Activated naive CD8-positive, alpha-beta T cell (primary cell): ENCODE results near the gene DHX32.

Experiments
- H3K27ac Mint-ChIP-seq: one replicate; pipeline ENCODE4 v1.8.0; 2021; ENCODE audit warnings: mixed read lengths
- H3K27me3 Mint-ChIP-seq: one replicate; pipeline ENCODE4 v1.8.0; 2021; ENCODE audit warnings: mixed read lengths
- H3K36me3 Mint-ChIP-seq: one replicate; pipeline ENCODE4 v1.8.0; 2021; ENCODE audit warnings: mixed read lengths
- H3K4me1 Mint-ChIP-seq: one replicate; pipeline ENCODE4 v1.8.0; 2021; ENCODE audit warnings: low read depth, mixed read lengths
- H3K4me3 Mint-ChIP-seq: one replicate; pipeline ENCODE4 v1.8.0; 2021; ENCODE audit warnings: mild to moderate bottlenecking, mixed read lengths
- H3K9me3 Mint-ChIP-seq: one replicate; pipeline ENCODE4 v1.8.0; 2021; ENCODE audit warnings: low read depth, mixed read lengths

DHX32 gene

DNA sequence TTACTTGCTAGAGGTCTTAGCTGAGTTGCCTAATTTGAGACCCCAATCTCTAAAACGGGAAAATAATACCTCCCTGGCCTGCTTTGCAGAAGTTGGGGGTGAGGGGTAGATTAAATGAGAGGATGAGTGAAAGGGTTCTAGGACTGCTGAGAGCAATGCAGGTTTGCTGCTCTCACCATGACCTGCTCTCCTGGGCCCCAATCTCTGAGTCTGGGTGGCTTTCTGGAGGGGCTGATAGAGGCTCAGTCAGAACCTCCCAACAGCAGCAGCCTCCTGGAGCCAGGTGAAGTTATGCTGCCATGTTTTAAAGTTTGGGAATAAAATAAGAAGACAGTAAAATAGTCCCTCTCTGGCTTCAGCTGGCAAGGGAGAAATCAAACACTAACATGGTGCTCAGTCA, 65.3 kb downstream of the DHX32 start:
- no peaks in the 10 kb centered on the region for H3K9me3 Mint-ChIP-seq
- H3K4me3 Mint-ChIP-seq, result no peak overlapping the region
- H3K27me3 Mint-ChIP-seq, result no peaks in the 10 kb centered on the region
- peaks cover 20% of the 10 kb centered on the region for H3K36me3 Mint-ChIP-seq
- H3K27ac Mint-ChIP-seq, result no peak overlapping the region
- H3K4me1 Mint-ChIP-seq, result peaks cover 7% of the 10 kb centered on the region

DNA sequence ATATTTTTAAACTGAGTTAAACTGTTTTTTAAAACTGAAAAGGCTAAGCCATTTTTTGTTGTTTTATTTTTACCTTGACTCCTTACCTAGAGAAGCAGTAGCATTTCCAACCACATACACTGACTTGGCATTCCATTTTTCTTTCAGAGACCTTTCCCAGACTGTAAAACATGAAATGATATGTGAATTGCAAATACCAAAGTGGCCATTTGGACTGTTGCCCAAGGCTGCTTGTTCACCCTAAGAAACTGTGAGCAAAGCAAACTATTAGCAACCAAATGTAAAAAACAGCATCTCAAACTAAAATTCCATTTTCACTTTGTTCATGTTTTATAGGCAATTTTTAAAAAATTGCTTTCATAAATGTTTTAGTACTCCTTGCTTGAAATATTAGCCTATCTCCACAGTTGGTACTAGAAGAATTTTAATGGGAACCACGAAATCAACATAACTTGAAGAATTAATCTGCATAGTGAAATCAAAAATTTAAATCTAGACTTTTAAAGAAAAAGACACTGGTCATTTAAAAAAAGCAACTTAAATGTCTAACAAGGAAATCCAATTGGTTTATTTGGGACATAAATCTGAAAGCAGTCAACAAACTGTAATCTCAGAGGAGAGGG, 68.9 kb downstream of the DHX32 start:
- H3K36me3 Mint-ChIP-seq, result peaks cover 27% of the 10 kb centered on the region
- no peaks in the 10 kb centered on the region for H3K27me3 Mint-ChIP-seq
- no peak overlapping the region for H3K27ac Mint-ChIP-seq
- no peak overlapping the region for H3K4me3 Mint-ChIP-seq
- peaks cover 4% of the 10 kb centered on the region for H3K4me1 Mint-ChIP-seq
- no peaks in the 10 kb centered on the region for H3K9me3 Mint-ChIP-seq

GRCh38 chr10:125811251-125811650, 69.8 kb downstream of the DHX32 start:
- Mint-ChIP-seq H3K27ac (no peak overlapping the region), H3K27me3 (no peaks in the 10 kb centered on the region), H3K9me3 (no peaks in the 10 kb centered on the region), H3K36me3 (peaks cover 35% of the 10 kb centered on the region), H3K4me3 (no peak overlapping the region), H3K4me1 (peaks cover under 1% of the 10 kb centered on the region)

DNA sequence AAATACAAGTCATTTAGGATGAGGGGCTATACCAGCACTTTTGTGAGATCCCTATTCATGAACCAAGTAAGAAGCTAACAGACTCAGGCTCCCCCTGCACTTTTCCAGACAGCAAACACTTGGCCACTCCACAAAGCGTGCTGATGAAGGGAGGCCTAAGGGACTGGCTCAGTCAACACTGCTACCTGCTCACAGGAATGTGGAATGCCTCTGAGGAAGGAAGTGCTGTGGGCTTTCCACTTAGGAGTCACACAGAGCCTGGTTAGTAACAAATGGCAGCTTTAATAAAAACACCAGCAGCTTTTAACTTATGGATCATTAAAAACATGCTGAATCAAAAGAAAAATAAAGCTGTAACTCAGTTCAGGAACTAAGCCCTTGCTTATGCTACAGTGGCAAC, 73.0 kb downstream of the DHX32 start:
- Mint-ChIP-seq H3K36me3 (peaks cover 20% of the 10 kb centered on the region), H3K4me1 (no peaks in the 10 kb centered on the region), H3K27ac (no peak overlapping the region), H3K4me3 (no peak overlapping the region), H3K27me3 (no peaks in the 10 kb centered on the region), H3K9me3 (no peaks in the 10 kb centered on the region)

- H3K36me3 Mint-ChIP-seq, result peaks cover 11% of the 10 kb centered on the region
- no peaks in the 10 kb centered on the region for H3K9me3 Mint-ChIP-seq
- H3K4me3 Mint-ChIP-seq, result no peak overlapping the region
- H3K27ac Mint-ChIP-seq, result no peak overlapping the region
- no peaks in the 10 kb centered on the region for H3K4me1 Mint-ChIP-seq
- H3K27me3 Mint-ChIP-seq, result no peaks in the 10 kb centered on the region
Measured at GRCh38 chr10:125802739-125803138, 78.4 kb downstream of the DHX32 start.

- no peaks in the 10 kb centered on the region for H3K27me3 Mint-ChIP-seq
- no peaks in the 10 kb centered on the region for H3K9me3 Mint-ChIP-seq
- H3K4me1 Mint-ChIP-seq, result no peaks in the 10 kb centered on the region
- no peak overlapping the region for H3K27ac Mint-ChIP-seq
- H3K4me3 Mint-ChIP-seq, result no peak overlapping the region
- peaks cover 9% of the 10 kb centered on the region for H3K36me3 Mint-ChIP-seq
Measured at GRCh38 chr10:125802131-125802530, 79.0 kb downstream of the DHX32 start.

DNA sequence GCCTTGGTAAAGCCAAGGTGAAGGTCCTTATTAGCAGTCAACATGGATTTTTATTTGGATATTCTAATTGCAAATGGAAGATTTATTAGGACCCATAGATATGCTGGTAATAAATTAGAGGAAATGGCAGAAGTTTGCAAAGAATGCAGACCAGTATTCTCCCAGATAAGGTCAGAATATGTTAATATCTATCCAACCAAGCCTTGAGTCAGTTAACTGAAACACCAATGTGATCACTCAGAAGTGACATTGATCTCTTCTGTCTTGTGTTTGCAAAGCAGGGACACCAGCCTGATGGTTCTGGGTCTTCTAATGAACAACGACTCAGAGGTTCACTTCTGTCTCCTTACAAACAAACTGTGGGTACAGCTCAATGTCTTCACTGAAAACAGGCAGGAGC, 79.5 kb downstream of the DHX32 start:
- no peak overlapping the region for H3K27ac Mint-ChIP-seq
- no peaks in the 10 kb centered on the region for H3K27me3 Mint-ChIP-seq
- H3K4me3 Mint-ChIP-seq, result no peak overlapping the region
- no peaks in the 10 kb centered on the region for H3K9me3 Mint-ChIP-seq
- no peaks in the 10 kb centered on the region for H3K4me1 Mint-ChIP-seq
- H3K36me3 Mint-ChIP-seq, result peaks cover 4% of the 10 kb centered on the region

- H3K27me3 Mint-ChIP-seq, result no peaks in the 10 kb centered on the region
- H3K9me3 Mint-ChIP-seq, result no peaks in the 10 kb centered on the region
- H3K4me3 Mint-ChIP-seq, result no peak overlapping the region
- H3K36me3 Mint-ChIP-seq, result peaks cover 2% of the 10 kb centered on the region
- H3K27ac Mint-ChIP-seq, result no peak overlapping the region
- no peaks in the 10 kb centered on the region for H3K4me1 Mint-ChIP-seq
Measured at GRCh38 chr10:125799451-125800182, 81.5 kb downstream of the DHX32 start.

DNA sequence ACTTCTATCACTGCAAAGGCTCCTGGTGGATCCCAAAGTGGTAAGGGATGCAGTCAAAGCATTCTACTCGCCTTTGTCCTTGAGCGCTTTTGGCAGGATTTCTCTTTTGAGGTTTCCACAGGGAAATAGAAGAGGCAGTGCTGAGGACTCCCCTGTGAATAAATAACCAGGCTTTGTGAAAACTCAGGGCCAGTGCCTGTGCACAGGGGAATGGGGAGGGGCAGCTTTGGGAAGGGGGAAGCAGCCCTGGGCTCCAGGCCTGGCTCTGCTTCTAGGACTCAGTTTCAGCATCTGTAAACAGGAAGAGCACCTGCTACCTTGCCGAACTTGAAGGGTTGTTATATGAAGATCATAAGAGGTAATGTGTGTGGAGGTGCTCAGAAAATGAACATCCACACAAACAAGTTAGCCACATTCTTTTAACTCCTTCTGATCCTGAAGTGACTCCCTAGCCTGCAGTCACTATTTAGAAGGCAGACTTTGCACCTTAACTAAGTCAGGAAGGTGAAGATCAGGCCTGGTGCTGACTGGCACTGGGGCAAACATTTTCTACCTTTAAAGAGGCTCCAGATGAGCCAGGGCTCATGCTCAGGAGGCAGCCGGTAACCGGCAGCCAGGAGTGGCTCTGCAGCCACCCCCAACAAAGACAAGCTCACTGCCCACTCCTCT, 83.0 kb downstream of the DHX32 start:
- Mint-ChIP-seq H3K36me3 (peaks cover 4% of the 10 kb centered on the region), H3K4me1 (no peaks in the 10 kb centered on the region), H3K4me3 (no peak overlapping the region), H3K27ac (no peak overlapping the region), H3K27me3 (no peaks in the 10 kb centered on the region), H3K9me3 (no peaks in the 10 kb centered on the region)

DNA sequence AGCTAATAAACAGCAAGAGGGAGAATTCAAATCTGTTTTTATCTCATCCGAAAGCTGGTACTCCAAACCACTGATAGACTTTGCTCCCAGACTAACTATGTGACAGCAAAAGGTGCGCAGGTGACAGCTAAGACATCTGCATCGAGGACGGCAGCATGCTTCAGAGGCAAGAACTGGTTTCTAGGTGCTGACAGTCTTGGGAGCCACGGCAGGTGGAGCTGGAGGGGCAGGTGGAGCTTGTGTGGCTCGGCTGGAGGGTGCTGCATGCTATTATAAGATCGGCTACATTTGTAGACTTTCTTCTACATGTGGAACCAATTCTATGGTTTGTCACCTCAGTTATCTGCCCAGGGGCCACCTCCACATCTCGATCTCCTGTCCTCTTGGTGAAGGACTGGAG, 83.7 kb downstream of the DHX32 start:
- no peak overlapping the region for H3K4me3 Mint-ChIP-seq
- H3K27ac Mint-ChIP-seq, result no peak overlapping the region
- no peaks in the 10 kb centered on the region for H3K27me3 Mint-ChIP-seq
- H3K9me3 Mint-ChIP-seq, result no peaks in the 10 kb centered on the region
- H3K4me1 Mint-ChIP-seq, result no peaks in the 10 kb centered on the region
- H3K36me3 Mint-ChIP-seq, result peaks cover 4% of the 10 kb centered on the region

DNA sequence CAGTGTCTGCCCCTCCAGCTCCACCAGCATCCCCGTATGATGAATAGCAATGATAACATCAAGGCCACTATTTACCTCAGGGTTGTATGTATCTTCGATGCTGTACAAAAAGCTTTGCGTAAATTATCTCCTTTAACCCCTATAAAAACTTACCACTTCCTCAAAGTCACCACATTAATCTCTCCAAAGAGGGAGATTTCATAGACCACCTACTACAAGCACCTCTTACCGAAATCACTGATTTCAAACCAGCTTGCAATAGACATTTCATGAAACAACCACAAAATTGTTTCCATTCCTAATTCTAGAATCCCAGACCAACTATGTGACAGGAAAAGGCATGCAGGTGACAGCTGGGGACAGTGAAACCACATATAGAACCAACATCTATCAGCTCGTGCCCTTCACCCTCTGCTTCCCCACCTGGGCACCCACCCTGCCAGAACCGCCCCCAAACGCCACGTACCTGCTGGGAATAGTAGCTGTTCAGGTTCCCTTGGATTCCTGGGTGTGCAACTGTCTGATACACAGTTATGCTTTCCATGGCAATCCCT, 85.4 kb downstream of the DHX32 start:
- Mint-ChIP-seq H3K27me3 (no peaks in the 10 kb centered on the region), H3K27ac (no peak overlapping the region), H3K9me3 (no peaks in the 10 kb centered on the region), H3K4me3 (no peak overlapping the region), H3K36me3 (peaks cover 7% of the 10 kb centered on the region), H3K4me1 (no peaks in the 10 kb centered on the region)

- Mint-ChIP-seq H3K27ac (no peak overlapping the region), H3K36me3 (peaks cover 7% of the 10 kb centered on the region)
Measured at GRCh38 chr10:125795128-125795527, 86.0 kb downstream of the DHX32 start.

DNA sequence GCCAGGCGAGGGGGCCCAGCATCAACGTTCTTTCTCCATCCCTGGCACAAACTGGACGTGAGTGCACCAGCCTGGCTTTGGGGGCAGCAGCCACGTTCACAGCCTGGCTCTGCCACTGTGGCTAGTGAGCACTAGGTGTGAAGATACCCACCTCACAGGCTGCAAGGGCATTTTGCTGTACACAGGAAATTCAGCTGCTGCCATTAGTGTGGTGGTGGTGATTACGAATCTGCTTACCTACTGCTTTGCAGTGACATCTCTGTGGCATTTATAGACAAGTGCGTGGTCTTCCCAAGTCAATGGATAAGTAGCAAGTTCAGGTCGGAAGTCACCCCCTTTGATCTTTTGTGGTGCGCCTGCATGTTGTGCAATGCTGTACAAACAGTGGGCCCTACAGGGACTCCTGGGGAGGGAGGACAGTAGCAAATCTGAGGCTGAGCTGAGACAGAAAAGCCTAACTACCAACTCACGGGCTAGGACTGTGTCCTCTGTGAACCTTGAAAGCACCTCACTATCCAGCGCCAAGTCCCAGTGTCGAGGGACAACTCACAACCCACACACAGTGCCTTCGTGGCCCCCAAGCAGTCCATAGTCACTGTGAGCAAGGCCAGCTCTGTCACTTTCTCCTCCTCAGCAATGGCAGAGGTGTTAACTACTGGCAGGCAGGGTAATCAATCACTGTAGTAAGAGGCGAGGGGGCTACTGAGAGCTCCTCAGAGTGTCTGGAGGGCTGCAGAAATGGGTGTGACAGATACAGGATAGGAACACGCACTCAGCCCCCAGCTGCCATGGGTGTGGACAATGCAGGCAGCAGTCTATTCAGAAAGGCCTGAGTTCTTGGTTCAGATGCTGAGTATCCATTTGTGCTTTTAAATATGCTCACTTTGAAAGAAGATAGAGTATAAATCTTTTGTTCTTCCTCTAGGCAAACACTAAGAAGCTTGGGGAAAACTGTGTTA, 88.5 kb downstream of the DHX32 start:
- H3K27me3 Mint-ChIP-seq, result no peaks in the 10 kb centered on the region
- H3K36me3 Mint-ChIP-seq, result peaks cover 5% of the 10 kb centered on the region
- H3K27ac Mint-ChIP-seq, result no peak overlapping the region
- H3K4me3 Mint-ChIP-seq, result no peak overlapping the region
- peaks cover 15% of the 10 kb centered on the region for H3K4me1 Mint-ChIP-seq
- H3K9me3 Mint-ChIP-seq, result no peaks in the 10 kb centered on the region

More at GRCh38 chr10:125795128-125795527, 86.0 kb downstream of the DHX32 start:
- Mint-ChIP-seq H3K9me3 (no peaks in the 10 kb centered on the region), H3K4me1 (peaks cover under 1% of the 10 kb centered on the region), H3K4me3 (no peak overlapping the region), H3K27me3 (no peaks in the 10 kb centered on the region)

DNA sequence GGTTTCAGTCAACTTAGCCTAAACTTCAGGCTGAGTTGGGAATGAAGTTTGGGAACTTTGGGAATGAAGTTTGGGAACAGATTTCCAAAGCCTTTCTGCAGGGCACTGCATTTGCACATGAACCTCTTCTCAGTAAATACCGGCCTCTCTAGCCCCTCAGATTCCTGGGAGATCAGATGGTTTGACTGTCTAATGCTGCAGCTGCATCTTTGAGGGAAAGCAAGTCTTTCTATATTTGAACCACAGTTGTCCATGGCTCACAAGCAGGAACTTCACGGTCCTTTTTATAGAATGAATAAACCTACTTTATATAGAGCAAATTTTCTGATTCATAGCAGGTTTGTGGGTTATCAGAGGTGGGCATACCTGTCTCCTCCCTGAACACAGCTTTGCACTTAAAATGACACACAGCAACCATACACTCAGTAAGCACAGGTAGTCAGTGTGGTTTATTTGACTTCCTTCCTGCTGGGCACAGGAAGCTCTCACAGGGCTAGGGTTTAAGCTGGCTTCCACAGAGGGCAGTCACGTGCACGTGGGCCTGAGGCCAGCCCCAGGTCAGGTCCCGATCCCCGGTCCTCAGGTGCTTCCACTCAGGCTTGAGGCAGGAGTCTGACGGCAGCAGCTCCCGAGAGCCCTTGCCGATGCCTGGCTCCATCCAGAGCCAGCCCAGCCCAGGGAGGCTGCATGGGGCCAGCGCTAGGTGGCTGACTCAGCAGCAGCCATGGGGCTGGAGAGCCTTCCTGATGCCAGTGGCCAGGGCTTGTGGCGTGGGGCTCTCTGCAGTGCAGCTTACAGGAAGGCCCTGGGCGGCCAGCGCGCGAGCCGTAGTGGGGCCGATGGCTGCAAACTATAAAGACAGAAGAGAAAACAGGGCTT, 92.7 kb downstream of the DHX32 start:
- Mint-ChIP-seq H3K4me1 (peaks cover 20% of the 10 kb centered on the region), H3K27ac (peak overlapping the region; percentile 73), H3K36me3 (peaks cover 7% of the 10 kb centered on the region), H3K9me3 (no peaks in the 10 kb centered on the region), H3K4me3 (no peak overlapping the region), H3K27me3 (no peaks in the 10 kb centered on the region)
